GM19023 (cell line): ENCODE data around the gene CDC37.

Source experiments
- ATAC-seq: cut with Tn5 transposase; IDR thresholded peaks from one replicate; pipeline ENCODE4 v1.9.1; 2021; ENCODE audit warnings: mild to moderate bottlenecking, moderate library complexity; ENCODE audit not compliant: unreplicated experiment

CDC37 gene

DNA sequence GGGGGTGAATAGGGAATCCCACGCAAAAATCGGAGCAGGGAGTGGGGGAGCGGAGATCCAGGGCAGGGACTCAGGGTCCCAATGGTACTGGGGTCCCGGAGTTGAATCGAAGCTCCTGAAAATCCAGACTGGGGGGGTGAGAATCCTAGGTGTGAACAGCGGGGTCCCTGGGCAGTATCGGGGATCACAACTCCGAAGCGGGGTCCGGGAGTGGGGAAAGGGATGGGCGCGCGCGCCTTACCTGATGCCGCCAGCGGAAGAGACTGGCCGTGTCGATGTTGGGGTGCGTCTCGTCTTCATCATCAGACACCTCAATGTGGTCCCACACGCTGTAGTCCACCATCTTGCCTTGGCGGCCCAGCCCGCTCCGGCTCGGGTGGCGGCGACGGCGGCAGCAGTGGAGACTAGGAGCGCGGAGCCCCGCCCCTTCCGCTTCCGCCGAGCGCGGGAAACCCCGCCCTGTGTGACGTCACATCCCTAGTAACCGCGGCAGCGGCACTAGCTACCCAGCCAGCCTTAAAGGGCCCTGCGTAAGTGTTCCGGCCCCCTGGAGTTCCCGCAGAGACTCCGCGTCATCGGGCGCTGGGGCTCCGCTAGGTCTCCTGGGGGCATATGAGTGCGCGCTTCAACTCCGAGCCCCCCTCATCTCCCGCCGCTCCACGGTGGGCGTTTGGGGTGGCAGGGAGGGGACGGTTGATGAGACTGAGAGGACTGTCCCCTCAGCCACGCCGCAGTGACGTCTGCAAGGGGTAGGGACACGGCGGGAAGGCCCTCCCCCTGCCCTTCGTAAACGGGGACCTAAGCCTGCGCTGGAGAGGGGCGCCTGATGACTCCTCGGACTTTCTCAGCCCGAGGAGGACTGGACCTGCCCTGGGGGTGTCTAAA lies at the start of gene CDC37:
Gene CDC37, minus strand, starts transcription at position 406 of the 885 bp plus-strand sequence. Its CDS starts 63 bp downstream, at position 343.
- peak; percentile 85 for ATAC-seq

GRCh38 chr19:10450853-10451609 lies 47.7 kb upstream of the CDC37 start:
- ATAC-seq, result no peak

DNA sequence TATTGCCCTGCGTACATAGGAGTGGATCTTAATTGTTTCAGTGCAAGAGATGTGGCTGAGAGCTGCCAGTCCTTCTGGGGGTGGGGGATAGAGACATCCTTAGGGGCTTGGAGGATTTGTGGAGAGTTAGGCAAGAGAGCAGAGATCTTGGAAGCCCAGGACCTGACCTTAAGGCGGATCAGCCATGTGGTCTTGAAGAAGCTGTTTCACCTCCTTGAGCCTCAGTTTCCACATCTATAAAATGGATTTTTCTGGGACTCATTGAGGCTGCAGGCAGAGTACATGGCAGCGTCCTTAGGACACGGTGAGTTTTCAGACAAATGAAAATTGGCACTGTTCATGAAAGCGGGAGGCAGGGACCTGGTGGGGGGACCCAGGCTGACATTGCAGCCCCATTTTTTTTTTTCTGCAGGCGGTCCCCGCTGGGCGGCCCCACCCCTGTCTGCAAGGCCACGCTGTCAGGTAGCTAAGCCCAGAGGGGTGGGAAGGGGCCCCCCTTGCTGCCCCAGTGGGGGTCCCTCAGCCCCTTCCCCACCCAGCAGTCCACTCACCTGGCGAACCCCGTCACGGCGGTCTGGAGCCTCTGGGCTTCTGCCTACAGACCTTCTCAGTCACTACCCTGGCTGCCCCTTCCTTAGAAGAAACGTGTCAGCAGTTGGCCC lies 47.0 kb upstream of the CDC37 start:
- ATAC-seq, result no peak

GRCh38 chr19:10449037-10449436 lies 45.7 kb upstream of the CDC37 start:
- ATAC-seq, result no peak

- no peak for ATAC-seq
These were observed 39.4 kb upstream of the CDC37 start for GRCh38 chr19:10442698-10443097.

DNA sequence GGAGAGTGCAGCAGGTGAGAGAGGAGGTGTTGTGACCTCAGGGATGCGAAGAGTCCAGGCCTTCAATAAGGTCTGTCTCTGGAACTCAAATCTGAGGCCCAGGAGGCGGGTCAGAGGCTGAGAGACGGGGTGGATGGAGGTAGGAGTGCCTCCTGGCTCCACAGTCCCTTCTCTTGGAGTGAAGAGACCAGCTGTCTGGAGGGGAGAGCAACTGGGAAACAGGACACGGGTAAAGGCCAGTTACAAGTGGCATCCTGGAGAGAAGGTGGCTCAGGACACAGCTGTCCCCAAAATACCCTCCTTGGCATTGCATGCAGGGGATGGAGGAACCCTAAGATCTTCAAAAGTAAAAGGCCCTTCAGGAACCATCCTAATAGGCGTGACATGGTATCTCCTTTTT lies 36.2 kb upstream of the CDC37 start:
- no peak for ATAC-seq

- no peak for ATAC-seq
These were observed 29.8 kb upstream of the CDC37 start for GRCh38 chr19:10433131-10433536.

DNA sequence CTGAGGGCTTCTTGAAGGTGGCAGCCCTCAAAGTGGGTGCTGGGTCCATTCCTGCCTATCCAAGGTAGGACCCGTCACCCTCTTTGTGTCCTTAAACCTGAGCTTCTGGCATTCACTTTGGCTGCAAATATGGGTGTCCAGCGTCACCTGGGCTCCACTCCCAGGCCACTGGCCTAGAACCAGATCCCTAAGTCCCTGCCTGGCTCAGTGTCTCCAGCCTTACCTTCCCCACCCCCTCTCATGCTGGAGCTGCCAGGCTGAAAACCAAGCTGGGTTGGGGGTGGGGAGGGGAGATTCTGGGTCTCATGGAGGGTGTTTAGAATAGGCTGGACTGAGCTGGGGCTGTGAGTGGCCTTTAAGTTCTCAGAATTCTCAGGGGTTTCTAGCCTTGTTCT lies 29.4 kb upstream of the CDC37 start:
- no peak for ATAC-seq

DNA sequence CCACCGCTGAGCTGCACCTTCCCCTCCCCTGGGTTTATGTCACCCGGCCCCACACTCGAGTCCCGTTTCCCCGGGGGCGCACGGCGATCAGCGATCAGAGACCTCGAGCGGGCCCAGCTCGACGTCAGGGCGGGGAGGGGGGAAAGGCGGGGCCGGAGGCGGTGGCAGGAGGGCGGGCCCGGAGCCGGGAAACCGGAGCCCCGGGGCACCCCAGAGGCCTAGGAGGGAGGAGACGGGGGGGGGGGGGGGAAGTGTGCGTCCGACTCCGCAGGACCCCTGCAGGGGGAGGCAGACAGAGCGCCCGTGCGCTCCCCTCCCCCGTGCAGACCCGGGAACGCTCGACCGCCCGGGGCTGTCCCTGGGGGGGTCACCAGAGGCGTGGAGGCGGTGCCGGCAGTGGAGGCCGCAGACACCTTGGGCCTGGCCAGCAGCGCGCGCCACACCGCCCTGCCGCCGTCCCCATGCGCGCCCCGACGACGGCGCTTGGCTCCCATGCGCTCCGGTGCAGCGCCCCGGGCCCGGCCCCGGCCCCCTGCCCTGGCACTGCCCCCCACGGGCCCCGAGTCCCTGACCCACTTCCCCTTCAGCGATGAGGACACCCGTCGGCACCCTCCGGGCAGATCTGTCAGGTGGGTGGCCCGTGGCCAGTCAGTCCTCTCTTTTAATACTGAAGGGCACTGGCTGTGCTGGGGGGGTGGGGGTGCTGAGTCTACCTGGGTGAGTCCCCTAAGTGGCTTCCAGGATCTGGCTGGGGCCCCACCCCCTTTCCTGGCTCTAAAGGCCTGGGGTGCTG lies 28.8 kb upstream of the CDC37 start:
- no peak for ATAC-seq

GRCh38 chr19:10431254-10431942 lies 28.1 kb upstream of the CDC37 start:
- no peak for ATAC-seq

DNA sequence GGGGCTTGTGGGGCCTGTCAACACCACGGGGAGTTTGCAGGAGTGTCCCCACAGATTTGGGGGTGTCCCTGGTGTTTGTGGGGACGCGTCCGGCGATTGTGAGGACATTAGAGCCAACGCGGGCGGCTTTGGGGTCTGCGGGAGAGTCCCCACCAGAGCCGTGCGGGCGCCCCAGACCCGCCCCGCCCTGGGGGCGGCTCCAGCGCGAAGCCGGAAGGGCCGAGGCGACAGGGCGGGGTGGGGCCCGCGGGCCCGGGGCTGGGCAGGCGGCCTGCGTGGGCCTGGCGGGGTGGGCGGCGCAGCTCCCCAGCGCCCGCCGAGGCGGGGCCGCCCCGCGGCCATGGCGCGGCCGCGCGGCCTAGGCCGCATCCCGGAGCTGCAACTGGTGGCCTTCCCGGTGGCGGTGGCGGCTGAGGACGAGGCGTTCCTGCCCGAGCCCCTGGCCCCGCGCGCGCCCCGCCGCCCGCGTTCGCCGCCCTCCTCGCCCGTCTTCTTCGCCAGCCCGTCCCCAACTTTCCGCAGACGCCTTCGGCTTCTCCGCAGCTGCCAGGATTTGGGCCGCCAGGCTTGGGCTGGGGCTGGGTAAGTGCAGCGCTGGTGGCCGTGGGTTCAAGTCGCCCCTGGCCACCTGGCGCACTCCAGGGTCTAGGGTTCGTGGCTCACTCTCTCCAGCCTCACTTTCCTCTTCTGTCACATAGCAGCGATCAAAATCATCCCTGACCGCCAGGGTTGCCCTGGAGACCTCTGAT lies 27.3 kb upstream of the CDC37 start:
- ATAC-seq, result no peak

GRCh38 chr19:10428996-10429381 lies 25.6 kb upstream of the CDC37 start:
- ATAC-seq, result no peak

DNA sequence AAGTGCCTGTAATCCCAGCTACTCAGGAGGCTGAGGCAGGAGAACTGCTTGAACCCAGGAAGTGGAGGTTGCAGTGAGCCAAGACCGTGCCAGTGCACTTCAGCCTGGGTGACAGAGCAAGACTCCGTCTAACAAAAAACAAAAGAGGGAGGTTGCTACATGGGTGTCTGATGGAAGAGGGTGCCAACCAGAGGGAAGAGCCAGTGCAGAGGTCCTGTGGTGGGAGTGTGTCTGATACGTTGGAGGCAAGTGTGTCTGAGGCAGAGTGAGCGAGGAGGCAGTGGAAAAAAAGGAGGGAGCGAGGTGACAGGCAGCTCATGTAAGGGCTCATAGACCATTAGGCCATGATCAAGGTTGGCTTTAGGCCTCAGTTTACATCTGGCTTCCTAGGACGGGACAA lies 23.8 kb upstream of the CDC37 start:
- no peak for ATAC-seq

DNA sequence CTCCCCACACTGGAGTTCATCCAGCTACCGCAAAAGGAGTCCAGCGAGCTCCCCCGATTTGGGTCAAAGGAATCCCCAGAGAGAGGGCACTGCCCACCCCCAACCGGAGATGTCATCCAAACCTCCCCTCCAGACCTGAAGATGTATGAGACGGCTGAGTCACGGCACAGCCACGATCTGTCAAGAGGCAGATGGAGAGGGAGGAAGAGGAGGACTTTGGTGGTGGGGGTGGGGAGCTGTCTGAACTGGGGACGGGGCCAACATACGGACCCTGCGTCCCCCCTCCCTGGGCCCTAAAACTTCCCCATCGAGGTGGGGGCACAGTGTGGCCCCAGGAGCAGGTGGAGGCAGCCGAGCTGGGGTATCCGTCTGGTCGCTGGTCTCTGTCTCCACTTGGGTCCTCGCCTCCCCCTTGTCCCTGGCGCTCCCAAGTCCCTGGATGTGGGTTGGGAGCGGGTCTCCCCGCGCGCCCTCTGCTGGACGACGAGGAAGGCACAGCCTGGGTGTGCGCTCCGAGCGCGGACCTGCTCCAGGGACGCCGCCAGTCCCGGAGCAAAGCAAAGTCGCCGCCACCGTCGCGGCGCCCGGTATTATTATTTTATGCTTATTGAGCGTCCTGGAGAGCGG lies 20.8 kb upstream of the CDC37 start:
- ATAC-seq, result no peak

- ATAC-seq, result no peak
These were observed 19.5 kb upstream of the CDC37 start for GRCh38 chr19:10422846-10423245.

- ATAC-seq, result no peak
These were observed 18.7 kb upstream of the CDC37 start for GRCh38 chr19:10422046-10422461.

DNA sequence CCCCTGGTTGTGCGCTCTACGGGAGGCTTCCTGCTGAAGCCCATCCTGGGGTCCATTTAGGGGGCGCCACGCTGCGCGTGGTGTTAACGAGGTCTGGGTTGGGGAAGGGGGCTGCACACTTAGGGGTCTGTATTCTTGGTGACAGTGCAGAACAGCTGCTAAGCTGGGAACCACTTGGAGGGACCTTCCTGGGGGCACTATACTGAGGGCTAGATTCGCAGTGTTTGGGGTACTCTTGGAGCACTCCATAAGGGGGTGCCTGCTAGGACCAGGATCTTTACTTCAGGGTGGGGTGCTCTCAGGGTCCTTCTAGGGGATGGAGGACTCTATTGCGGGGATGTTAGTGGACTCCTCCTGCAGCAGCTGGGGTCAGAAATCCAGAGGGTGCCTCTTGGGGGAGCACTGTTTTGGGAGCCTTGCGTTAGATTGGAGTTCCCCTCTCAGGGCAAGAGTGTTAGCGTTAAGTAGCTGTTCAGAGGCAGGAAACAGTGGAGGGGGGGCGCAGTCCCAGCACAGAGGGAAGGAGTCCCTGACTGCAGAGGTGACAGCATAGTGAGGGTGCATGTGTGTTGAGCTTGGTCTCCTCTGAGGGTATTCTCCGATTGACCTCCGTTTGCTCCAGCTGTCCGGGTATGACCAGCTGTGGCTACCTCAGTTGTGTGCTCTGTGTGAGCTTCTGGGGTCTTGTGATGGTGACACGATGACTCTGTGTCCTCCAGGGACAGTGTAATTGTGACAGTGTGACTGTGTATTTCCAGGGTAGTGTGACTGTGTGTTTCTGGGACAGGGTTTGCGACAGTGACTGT lies 18.1 kb upstream of the CDC37 start:
- no peak for ATAC-seq
